Measurements from ENCODE around the gene ETF1. TPM values are rescaled to one million over a fixed set of nuclear protein-coding genes. Genes with fewer than 3 reads are reported as not detected.
A peak's percentile ranks its signal among the peaks of the same experiment; 100 is the strongest.

Gene ETF1
- total and polyA plus RNA-seq, 9 of the 15 experiments (the other 6 are each of a cell fraction or from before 2014, with no cell fraction given): 53.7 to 209 (median 164) TPM

- Histone ChIP-seq H3K9me1 (ENCODE audit: control insufficient read depth, insufficient read depth, low read length) (no peaks in the 10 kb centered on the region), H3K4me3 (peak overlapping the region; percentile 72), H2AFZ (ENCODE audit: low read depth, low read length) (no peak overlapping the region; the same call in 1 of the 2 replicates), H3K4me1 (replicated peaks in 1 of 2; ENCODE audit: control insufficient read depth in 2 of 2, insufficient read depth in 2 of 2, low read length in 2 of 2) (peaks cover 11 to 21% of the 10 kb centered on the region in 2 experiments; a peak in 4 of 5 replicates), H3K4me2 (ENCODE audit: insufficient read depth, low read length) (peak overlapping the region; percentile 91), H3K79me2 (ENCODE audit: control insufficient read depth, insufficient read depth, low read length) (peaks cover 57% of the 10 kb centered on the region), H4K20me1 (replicated peaks; ENCODE audit: control insufficient read depth, insufficient read depth, low read length) (no peaks in the 10 kb centered on the region; the same call in 1 of the 2 replicates), H3K27me3 (ENCODE audit: control insufficient read depth in 2 of 2, insufficient read depth in 2 of 2, low read length in 2 of 2) (no peaks in the 10 kb centered on the region), H3K36me3 (ENCODE audit: control insufficient read depth, insufficient read depth, low read length) (peaks cover 47% of the 10 kb centered on the region), H3K9ac (ENCODE audit: insufficient read depth in 1 of 2, low read depth in 2 of 2, low read length in 2 of 2) (peak overlapping the region; percentile 99), H3K27ac (ENCODE audit: extremely low read depth, low read depth, low read length) (peak overlapping the region; percentile 97), H3K9me3 (replicated peaks; ENCODE audit: control insufficient read depth, insufficient read depth, low read depth, low read length) (peaks cover 2% of the 10 kb centered on the region; the same call in 1 of the 2 replicates)
- DNase-seq (ENCODE audit: extremely low read depth in 1 of 4, low spot score in 3 of 4): peak in 1 of 4 experiments; percentile 48
- in situ Hi-C loops (cut with MboI): no loop called here
- ChIA-PET POLR2A (interaction anchor here (0.6 to 2.5 kb wide), 11 partner anchors 9 to 1538 kb away, joined by 3 to 18 read pairs (median 11); partner anchors contain the start of gene ETF1), CTCF (ENCODE audit: low intra/inter-chr PET ratio) (interaction anchor here (0.7 kb wide), 1 partner anchor 483 kb away, joined by 3 read pairs; no protein-coding TSS in a partner anchor)
- intact Hi-C loops (cut with micrococcal nuclease): loop anchor here (1.0 to 5.0 kb wide), 4 partner anchors 59 to 768 kb away; partner anchors contain the start of gene PAIP2
- FAIRE-seq: peak; percentile 23
- peak; percentile 37 for ATAC-seq
- BruUV-seq (replicated peaks): no TSS peak
- 1% methylated on average over 18 of the region's 18 CpGs for WGBS (ENCODE audit: insufficient coverage, low coverage, missing lambda C conversion rate)
- TF ChIP-seq NR2C2 (CRISPR knock-in tag; IDR thresholded peaks at IDR 0.05) (0 out of 2 replicates have a peak, but pooled peaks have one; percentile 55), NR2C2 (tag; IDR thresholded peaks at IDR 0.05) (no peak), ARHGAP35 (IDR thresholded peaks at IDR 0.05; ENCODE audit: partially characterized antibody) (no peak), THAP7 (CRISPR knock-in tag; IDR thresholded peaks at IDR 0.05) (no peak), ZNF644 (tag; IDR thresholded peaks at IDR 0.05; ENCODE audit: low read depth) (0 out of 2 replicates have a peak, but pooled peaks have one; percentile 71), SREBF2 (CRISPR knock-in tag; IDR thresholded peaks at IDR 0.05) (no peak), PHB (CRISPR knock-in tag; IDR thresholded peaks at IDR 0.05) (0 out of 2 replicates have a peak, but pooled peaks have one; percentile 5), ZBTB49 (CRISPR knock-in tag; IDR thresholded peaks at IDR 0.05; ENCODE audit: borderline replicate concordance) (0 out of 2 replicates have a peak, but pooled peaks have one; percentile 33), ZNF12 (CRISPR knock-in tag; IDR thresholded peaks at IDR 0.05) (0 out of 2 replicates have a peak, but pooled peaks have one; percentile 71), NCOR1 (IDR thresholded peaks at IDR 0.05) (no peak), CHD1 (IDR thresholded peaks at IDR 0.05; ENCODE audit: low read length) (peak; percentile 96), ZNF263 (CRISPR knock-in tag; IDR thresholded peaks at IDR 0.05; ENCODE audit: borderline replicate concordance) (0 out of 2 replicates have a peak, but pooled peaks have one; percentile 50), KAT7 (CRISPR knock-in tag; IDR thresholded peaks at IDR 0.05; ENCODE audit: borderline replicate concordance) (no peak; the same call in 1 of the 2 replicates), BRD4 (IDR thresholded peaks at IDR 0.05) (peak; percentile 100; the same call in 1 of the 2 replicates), FOXJ3 (CRISPR knock-in tag; IDR thresholded peaks at IDR 0.05) (no peak), POLR2AphosphoS2 (IDR thresholded peaks at IDR 0.05; ENCODE audit: low read length) (0 out of 2 replicates have a peak, but pooled peaks have one; percentile 47), E4F1 (CRISPR knock-in tag; IDR thresholded peaks at IDR 0.05; ENCODE audit: borderline replicate concordance) (no peak), RBM39 (optimal IDR thresholded peaks at IDR 0.05; ENCODE audit: low read depth, low read length) (no peak)
Observed at GRCh38 chr5:138574744-138575193, 31.7 kb upstream of the ETF1 start.
